Measurements from ENCODE around the gene PPFIA1.

PPFIA1 gene

GRCh38 chr11:70415642-70416395 is 145.3 kb downstream of the PPFIA1 start:
- Histone ChIP-seq H3K4me3 (no peak overlapping the region), H3K9me3 (no peaks in the 10 kb centered on the region), H3K27me3 (no peaks in the 10 kb centered on the region), H3K36me3 (peaks cover 100% of the 10 kb centered on the region in 3 donors), H3K4me1 (no peaks in the 10 kb centered on the region), H3K27ac (no peak overlapping the region)
- DNase-seq: no peak
- TF ChIP-seq, protein P1, sequence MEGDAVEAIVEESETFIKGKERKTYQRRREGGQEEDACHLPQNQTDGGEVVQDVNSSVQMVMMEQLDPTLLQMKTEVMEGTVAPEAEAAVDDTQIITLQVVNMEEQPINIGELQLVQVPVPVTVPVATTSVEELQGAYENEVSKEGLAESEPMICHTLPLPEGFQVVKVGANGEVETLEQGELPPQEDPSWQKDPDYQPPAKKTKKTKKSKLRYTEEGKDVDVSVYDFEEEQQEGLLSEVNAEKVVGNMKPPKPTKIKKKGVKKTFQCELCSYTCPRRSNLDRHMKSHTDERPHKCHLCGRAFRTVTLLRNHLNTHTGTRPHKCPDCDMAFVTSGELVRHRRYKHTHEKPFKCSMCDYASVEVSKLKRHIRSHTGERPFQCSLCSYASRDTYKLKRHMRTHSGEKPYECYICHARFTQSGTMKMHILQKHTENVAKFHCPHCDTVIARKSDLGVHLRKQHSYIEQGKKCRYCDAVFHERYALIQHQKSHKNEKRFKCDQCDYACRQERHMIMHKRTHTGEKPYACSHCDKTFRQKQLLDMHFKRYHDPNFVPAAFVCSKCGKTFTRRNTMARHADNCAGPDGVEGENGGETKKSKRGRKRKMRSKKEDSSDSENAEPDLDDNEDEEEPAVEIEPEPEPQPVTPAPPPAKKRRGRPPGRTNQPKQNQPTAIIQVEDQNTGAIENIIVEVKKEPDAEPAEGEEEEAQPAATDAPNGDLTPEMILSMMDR (IDR thresholded peaks at IDR 0.05): no peak
- intact Hi-C loops (cut with DNase I; ENCODE audit: low total_unique reads): no loop called here

- no peaks in the 10 kb centered on the region for H3K9me3 ChIP-seq
- H3K4me3 ChIP-seq: no peak overlapping the region
- H3K36me3 ChIP-seq: peaks cover 99 to 100% (median 100%) of the 10 kb centered on the region in 3 donors
- no peak overlapping the region for H3K27ac ChIP-seq
- DNase-seq: no peak
- TF ChIP-seq, protein P1 (IDR thresholded peaks at IDR 0.05): no peak
- no peaks in the 10 kb centered on the region for H3K4me1 ChIP-seq
- H3K27me3 ChIP-seq: no peaks in the 10 kb centered on the region
- intact Hi-C loops (cut with DNase I; ENCODE audit: low total_unique reads): no loop called here
These were observed 146.4 kb downstream of the PPFIA1 start for GRCh38 chr11:70416881-70417280.

- H3K36me3 ChIP-seq: peaks cover 99 to 100% (median 100%) of the 10 kb centered on the region in 3 donors
- DNase-seq: no peak
- H3K9me3 ChIP-seq: no peaks in the 10 kb centered on the region
- H3K4me3 ChIP-seq: no peak overlapping the region
- H3K4me1 ChIP-seq: no peaks in the 10 kb centered on the region
- no peaks in the 10 kb centered on the region for H3K27me3 ChIP-seq
- no peak overlapping the region for H3K27ac ChIP-seq
- TF ChIP-seq, protein P1 (IDR thresholded peaks at IDR 0.05): no peak
- intact Hi-C loops (cut with DNase I; ENCODE audit: low total_unique reads): no loop called here
These were observed 147.6 kb downstream of the PPFIA1 start for GRCh38 chr11:70418130-70418529.

- TF ChIP-seq, protein P1 (IDR thresholded peaks at IDR 0.05): no peak
- Histone ChIP-seq H3K4me3 (no peak overlapping the region), H3K36me3 (peaks cover 96 to 100% (median 100%) of the 10 kb centered on the region in 3 donors), H3K27ac (no peak overlapping the region), H3K9me3 (no peaks in the 10 kb centered on the region), H3K4me1 (no peaks in the 10 kb centered on the region), H3K27me3 (no peaks in the 10 kb centered on the region)
- no peak for DNase-seq
- intact Hi-C loops (cut with DNase I; ENCODE audit: low total_unique reads): no loop called here
These were observed 149.0 kb downstream of the PPFIA1 start for GRCh38 chr11:70419307-70420007.

DNA sequence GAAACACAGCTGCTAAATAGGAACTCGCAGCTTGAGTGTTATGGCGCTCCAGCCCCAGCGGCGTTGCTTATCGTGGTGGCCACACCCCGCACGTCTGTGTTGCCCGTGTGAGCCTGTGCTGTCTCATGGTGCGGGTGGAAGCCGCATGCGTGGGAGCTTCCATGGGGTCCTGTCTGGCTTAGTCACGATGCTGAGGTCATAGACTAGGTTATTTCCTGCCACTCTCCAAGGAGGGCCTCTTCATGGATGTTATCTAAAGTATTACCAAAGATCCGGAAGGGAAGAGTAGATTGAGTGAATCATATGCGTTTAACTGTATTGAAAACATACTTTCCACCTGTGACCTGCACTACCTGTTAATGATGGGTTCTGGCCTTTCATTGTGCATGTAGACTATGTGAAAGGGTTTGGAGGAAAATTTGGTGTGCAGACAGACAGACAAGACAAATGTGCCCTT is 149.5 kb downstream of the PPFIA1 start:
- no peaks in the 10 kb centered on the region for H3K9me3 ChIP-seq
- H3K27ac ChIP-seq: no peak overlapping the region
- no peak for DNase-seq
- intact Hi-C loops (cut with DNase I; ENCODE audit: low total_unique reads): no loop called here
- H3K36me3 ChIP-seq: peaks cover 96 to 100% (median 100%) of the 10 kb centered on the region in 3 donors
- TF ChIP-seq, protein P1 (IDR thresholded peaks at IDR 0.05): no peak
- H3K4me3 ChIP-seq: no peak overlapping the region
- H3K27me3 ChIP-seq: no peaks in the 10 kb centered on the region
- H3K4me1 ChIP-seq: no peaks in the 10 kb centered on the region
